Measurements from ENCODE around the gene PCDHGB5. TPM values are rescaled to one million over a fixed set of nuclear protein-coding genes. Genes with fewer than 3 reads are reported as not detected.
"Not testable (repeated sequence)": the region's sequence is repeated elsewhere in the genome, so short reads cannot be mapped to it uniquely, and the experiment has no call there.

PCDHGB5 gene
- polyA plus RNA-seq, result 1.9 TPM

GRCh38 chr5:141397756-141398551, at the start of gene PCDHGB5:
TSS of gene PCDHGB5 (plus strand) at chr5:141397947. CDS start at chr5:141398128, 181 bp downstream.
- not testable (repeated sequence) for H3K4me1 Mint-ChIP-seq, H3K36me3 Mint-ChIP-seq
- peaks cover 36% of the 10 kb centered on the region for H3K27me3 Mint-ChIP-seq
- peaks cover 6 to 37% (median 19%) of the 10 kb centered on the region in 3 donors for H3K9me3 Mint-ChIP-seq
- H3K27ac Mint-ChIP-seq, result peak within 1 kb of the TSS in 2 of 3 donors; percentile 46 to 67
- peak within 1 kb of the TSS; percentile 73 to 84 (median 80) for H3K4me3 Mint-ChIP-seq

GRCh38 chr5:141349917-141350619, 47.7 kb upstream of the PCDHGB5 start, which contains the start of gene PCDHGB1:
TSS of gene PCDHGB1 (plus strand) at chr5:141350099. CDS start at chr5:141350261, 162 bp downstream.
- H3K9me3 Mint-ChIP-seq, result peaks cover 8 to 27% (median 23%) of the 10 kb centered on the region in 3 donors
- peaks cover 25% of the 10 kb centered on the region for H3K27me3 Mint-ChIP-seq
- peak within 1 kb of the TSS; percentile 58 to 89 (median 84) for H3K4me3 Mint-ChIP-seq
- peaks cover 0 to 3% (median 2%) of the 10 kb centered on the region in 3 donors for H3K4me1 Mint-ChIP-seq
- H3K27ac Mint-ChIP-seq, result peak within 1 kb of the TSS; percentile 67 to 89 (median 83)
- peaks cover 3% of the 10 kb centered on the region for H3K36me3 Mint-ChIP-seq

GRCh38 chr5:141351591-141351990, 46.2 kb upstream of the PCDHGB5 start:
- Mint-ChIP-seq H3K27me3 (peaks cover 33% of the 10 kb centered on the region), H3K9me3 (peaks cover 6 to 34% (median 24%) of the 10 kb centered on the region in 3 donors), H3K27ac (no peak overlapping the region), H3K4me1 (peaks cover 0 to 3% (median 1%) of the 10 kb centered on the region in 3 donors), H3K4me3 (no peak overlapping the region), H3K36me3 (peaks cover 1% of the 10 kb centered on the region)

GRCh38 chr5:141354900-141355469, 42.8 kb upstream of the PCDHGB5 start, which contains the start of gene PCDHGA4:
TSS of gene PCDHGA4 (plus strand) at chr5:141355021. CDS start at chr5:141355108, 87 bp downstream.
- Mint-ChIP-seq H3K27me3 (peaks cover 34% of the 10 kb centered on the region), H3K9me3 (peaks cover 6 to 32% (median 23%) of the 10 kb centered on the region in 3 donors), H3K36me3 (peaks cover 3% of the 10 kb centered on the region)

GRCh38 chr5:141355641-141356040, 42.1 kb upstream of the PCDHGB5 start:
- peaks cover 36% of the 10 kb centered on the region for H3K27me3 Mint-ChIP-seq
- peaks cover 3% of the 10 kb centered on the region for H3K36me3 Mint-ChIP-seq
- peaks cover 2 to 8% (median 2%) of the 10 kb centered on the region in 3 donors for H3K4me1 Mint-ChIP-seq
- H3K27ac Mint-ChIP-seq, result peak overlapping the region in 1 of 3 donors; percentile 6
- peak overlapping the region in 2 of 4 donors; percentile 37 to 46 for H3K4me3 Mint-ChIP-seq
- H3K9me3 Mint-ChIP-seq, result peaks cover 6 to 25% (median 25%) of the 10 kb centered on the region in 3 donors

More at GRCh38 chr5:141354900-141355469, 42.8 kb upstream of the PCDHGB5 start, which contains the start of gene PCDHGA4:
- Mint-ChIP-seq H3K4me1 (peaks cover 2 to 5% (median 2%) of the 10 kb centered on the region in 3 donors), H3K4me3 (peak within 1 kb of the TSS in 3 of 4 donors; percentile 17 to 63 (median 45)), H3K27ac (peak within 1 kb of the TSS in 1 of 3 donors; percentile 6)

- H3K27me3 Mint-ChIP-seq, result peaks cover 40% of the 10 kb centered on the region
- H3K36me3 Mint-ChIP-seq, result peaks cover 5% of the 10 kb centered on the region
- H3K9me3 Mint-ChIP-seq, result peaks cover 10 to 26% (median 24%) of the 10 kb centered on the region in 3 donors
- peak overlapping the region in 1 of 3 donors; percentile 6 for H3K27ac Mint-ChIP-seq
- H3K4me3 Mint-ChIP-seq, result no peak overlapping the region
- peaks cover 2 to 8% (median 2%) of the 10 kb centered on the region in 3 donors for H3K4me1 Mint-ChIP-seq
These were observed 41.6 kb upstream of the PCDHGB5 start for GRCh38 chr5:141356133-141356532.

- Mint-ChIP-seq H3K27me3 (peaks cover 37% of the 10 kb centered on the region), H3K27ac (no peak overlapping the region), H3K9me3 (peaks cover 12 to 27% (median 26%) of the 10 kb centered on the region in 3 donors), H3K36me3 (peaks cover 5% of the 10 kb centered on the region), H3K4me3 (no peak overlapping the region), H3K4me1 (peaks cover 2 to 8% (median 2%) of the 10 kb centered on the region in 3 donors)
These were observed 40.8 kb upstream of the PCDHGB5 start for GRCh38 chr5:141356950-141357349.

GRCh38 chr5:141359790-141360426, 37.8 kb upstream of the PCDHGB5 start, which contains the start of gene PCDHGB2:
TSS of gene PCDHGB2 (plus strand) at chr5:141359994. CDS start at chr5:141360136, 142 bp downstream.
- H3K27ac Mint-ChIP-seq, result peak within 1 kb of the TSS; percentile 14 to 76 (median 68)
- peaks cover 10 to 38% (median 22%) of the 10 kb centered on the region in 3 donors for H3K9me3 Mint-ChIP-seq
- peaks cover 3% of the 10 kb centered on the region for H3K36me3 Mint-ChIP-seq
- H3K4me3 Mint-ChIP-seq, result peak within 1 kb of the TSS; percentile 89 to 95 (median 92)
- H3K27me3 Mint-ChIP-seq, result peaks cover 51% of the 10 kb centered on the region
- H3K4me1 Mint-ChIP-seq, result peaks cover 5 to 17% (median 10%) of the 10 kb centered on the region in 3 donors

GRCh38 chr5:141360685-141361084, 37.1 kb upstream of the PCDHGB5 start:
- Mint-ChIP-seq H3K4me3 (peak overlapping the region; percentile 58 to 89 (median 69)), H3K9me3 (peaks cover 12 to 42% (median 27%) of the 10 kb centered on the region in 3 donors), H3K27ac (peak overlapping the region in 1 of 3 donors; percentile 76), H3K4me1 (peaks cover 5 to 17% (median 10%) of the 10 kb centered on the region in 3 donors), H3K27me3 (peaks cover 52% of the 10 kb centered on the region), H3K36me3 (peaks cover 3% of the 10 kb centered on the region)

- Mint-ChIP-seq H3K27ac (peak overlapping the region; percentile 36 to 87 (median 67)), H3K4me3 (peak overlapping the region; percentile 14 to 91 (median 42)), H3K36me3 (peaks cover 3% of the 10 kb centered on the region), H3K4me1 (peaks cover 5 to 17% (median 10%) of the 10 kb centered on the region in 3 donors), H3K9me3 (peaks cover 12 to 40% (median 20%) of the 10 kb centered on the region in 3 donors), H3K27me3 (peaks cover 53% of the 10 kb centered on the region)
These were observed 35.0 kb upstream of the PCDHGB5 start for GRCh38 chr5:141362719-141363118.

- H3K4me1 Mint-ChIP-seq, result peaks cover 5 to 17% (median 10%) of the 10 kb centered on the region in 3 donors
- peaks cover 49% of the 10 kb centered on the region for H3K27me3 Mint-ChIP-seq
- peaks cover 3% of the 10 kb centered on the region for H3K36me3 Mint-ChIP-seq
- peak within 1 kb of the TSS in 2 of 3 donors; percentile 63 to 64 for H3K27ac Mint-ChIP-seq
- H3K4me3 Mint-ChIP-seq, result peak within 1 kb of the TSS in 1 of 4 donors; percentile 39
- H3K9me3 Mint-ChIP-seq, result peaks cover 11 to 40% (median 20%) of the 10 kb centered on the region in 3 donors
These were observed 33.6 kb upstream of the PCDHGB5 start, which contains the start of gene PCDHGA5 for GRCh38 chr5:141363952-141364660. TSS of gene PCDHGA5 (plus strand) at chr5:141364162. CDS start at chr5:141364331, 169 bp downstream.

GRCh38 chr5:141366016-141366896, 31.5 kb upstream of the PCDHGB5 start:
- Mint-ChIP-seq H3K27me3 (peaks cover 38% of the 10 kb centered on the region), H3K9me3 (peaks cover 4 to 27% (median 14%) of the 10 kb centered on the region in 3 donors), H3K4me3 (peak overlapping the region in 1 of 4 donors; percentile 12), H3K27ac (peak overlapping the region in 2 of 3 donors; percentile 50 to 56), H3K36me3 (peaks cover 2% of the 10 kb centered on the region), H3K4me1 (peaks cover 6 to 12% (median 8%) of the 10 kb centered on the region in 3 donors)

All from IgD-negative memory B cell (primary cell).